WTC11 (cell line): ENCODE measurements around the gene ASCC1. TPM values are rescaled to one million over a fixed set of nuclear protein-coding genes. Genes with fewer than 3 reads are reported as not detected.

Experiments
- ATAC-seq: fragments of 200-7000 bp; cut with Tn5 transposase; 2 replicates; pipeline ENCODE4 v1.10.0; 2021; ENCODE audit warnings: mild to moderate bottlenecking, moderate library complexity
- CTCF ChIA-PET: fragments of 300-600 bp; sonication (Branson Sonifier 250); formaldehyde crosslinking; loops from one replicate; lab custom pipeline; 2021; ENCODE audit warnings: antibody characterized with exemption; lab: Charles Lee
- POLR2A ChIA-PET: fragments of 350-600 bp; sonication (Branson Sonifier 250); formaldehyde crosslinking; loops from one replicate; lab custom pipeline; 2021; ENCODE audit warnings: antibody characterized with exemption; lab: Charles Lee
- DNase-seq: peaks from one replicate; pipeline ENCODE4 v3.0.0; 2021; ENCODE audit warnings: low spot score
- H3K27ac Mint-ChIP-seq: 2 replicates; pipeline ENCODE4 v1.8.0; 2021; ENCODE audit warnings: mixed read lengths
- H3K27me3 Mint-ChIP-seq: 2 replicates; pipeline ENCODE4 v1.8.0; 2021; ENCODE audit warnings: low read depth, mild to moderate bottlenecking, moderate library complexity, mixed read lengths
- H3K36me3 Mint-ChIP-seq: 2 replicates; pipeline ENCODE4 v1.8.0; 2021; ENCODE audit warnings: mixed read lengths
- H3K4me1 Mint-ChIP-seq: 2 replicates; pipeline ENCODE4 v1.8.0; 2022; ENCODE audit warnings: mixed read lengths
- H3K4me3 Mint-ChIP-seq: 2 replicates; pipeline ENCODE4 v1.8.0; 2021; ENCODE audit warnings: mild to moderate bottlenecking, moderate library complexity, mixed read lengths
- H3K9me3 Mint-ChIP-seq: 2 replicates; pipeline ENCODE4 v1.8.0; 2021; ENCODE audit warnings: mixed read lengths
- ESRRA ChIP-seq: sonication (generic); formaldehyde crosslinking; IDR thresholded peaks from 2 replicates; pipeline ENCODE4 v1.8.1; 2022; ENCODE audit warnings: mild to moderate bottlenecking, missing genetic modification reagents, borderline replicate concordance
- ETV6 ChIP-seq: sonication (generic); formaldehyde crosslinking; IDR thresholded peaks from 2 replicates; pipeline ENCODE4 v1.8.1; 2022; ENCODE audit warnings: mild to moderate bottlenecking, missing genetic modification reagents
- FOXJ3 ChIP-seq: sonication (generic); formaldehyde crosslinking; IDR thresholded peaks from 2 replicates; pipeline ENCODE4 v1.9.0; 2021; ENCODE audit warnings: missing genetic modification reagents, mild to moderate bottlenecking, borderline replicate concordance
- GABPB1 ChIP-seq: sonication (generic); formaldehyde crosslinking; IDR thresholded peaks from 2 replicates; pipeline ENCODE4 v1.8.1; 2023; ENCODE audit warnings: mild to moderate bottlenecking, missing genetic modification reagents
- IRF2 ChIP-seq: sonication (generic); formaldehyde crosslinking; IDR thresholded peaks from 2 replicates; pipeline ENCODE4 v1.8.0; 2022; ENCODE audit warnings: low read depth, missing genetic modification reagents, borderline replicate concordance
- KAT7 ChIP-seq: sonication (generic); formaldehyde crosslinking; IDR thresholded peaks from 2 replicates; pipeline ENCODE4 v1.8.1; 2023; ENCODE audit warnings: missing genetic modification reagents, mild to moderate bottlenecking, borderline replicate concordance
- NR1H2 ChIP-seq: sonication (generic); formaldehyde crosslinking; IDR thresholded peaks from 2 replicates; pipeline ENCODE4 v1.9.0; 2021; ENCODE audit warnings: mild to moderate bottlenecking, moderate library complexity, missing genetic modification reagents
- SMAD3 ChIP-seq: sonication (generic); formaldehyde crosslinking; IDR thresholded peaks from 2 replicates; pipeline ENCODE4 v1.8.0; 2022; ENCODE audit warnings: missing genetic modification reagents, mild to moderate bottlenecking, borderline replicate concordance
- SMAD4 ChIP-seq: sonication (generic); formaldehyde crosslinking; IDR thresholded peaks from 2 replicates; pipeline ENCODE4 v1.8.0; 2022; ENCODE audit warnings: mild to moderate bottlenecking, missing genetic modification reagents
- SP1 ChIP-seq: sonication (generic); formaldehyde crosslinking; conservative IDR thresholded peaks from 2 replicates; pipeline ENCODE4 v1.8.1; 2022; ENCODE audit warnings: missing genetic modification reagents
- ZNF138 ChIP-seq: sonication (generic); formaldehyde crosslinking; conservative IDR thresholded peaks from 2 replicates; pipeline ENCODE4 v1.8.1; 2022; ENCODE audit warnings: mild to moderate bottlenecking, moderate library complexity, missing genetic modification reagents
- ZNF263 ChIP-seq: sonication (generic); formaldehyde crosslinking; IDR thresholded peaks from 2 replicates; pipeline ENCODE4 v1.8.1; 2022; ENCODE audit warnings: low read depth, mild to moderate bottlenecking, moderate library complexity, missing genetic modification reagents
- ZNF396 ChIP-seq: fragments of 250-450 bp; sonication (Bioruptor Pico); IDR thresholded peaks from 2 replicates; pipeline ENCODE4 v1.8.0; 2021; ENCODE audit warnings: mild to moderate bottlenecking, moderate library complexity, borderline replicate concordance
- total RNA-seq: library from RNA; stranded (reverse); gene quantifications from 3 replicates; pipeline ENCODE4 v1.2.3, GENCODE V29; 2021
- TF ChIP-seq, protein P1 (sequence below): sonication (generic); formaldehyde crosslinking; IDR thresholded peaks from 2 replicates; pipeline ENCODE4 v1.8.1; 2023; ENCODE audit warnings: mild to moderate bottlenecking, missing genetic modification reagents, borderline replicate concordance
- TF ChIP-seq, protein P2 (sequence below): sonication (generic); formaldehyde crosslinking; IDR thresholded peaks from 2 replicates; pipeline ENCODE4 v1.8.0; 2022; ENCODE audit warnings: mild to moderate bottlenecking, missing genetic modification reagents
- TF ChIP-seq, protein P3 (sequence below): sonication (generic); formaldehyde crosslinking; conservative IDR thresholded peaks from 2 replicates; pipeline ENCODE4 v1.8.1; 2022; ENCODE audit warnings: mild to moderate bottlenecking, missing genetic modification reagents
- TF ChIP-seq, protein P4 (sequence below): sonication (generic); formaldehyde crosslinking; IDR thresholded peaks from 2 replicates; pipeline ENCODE4 v1.8.0; 2022; ENCODE audit warnings: mild to moderate bottlenecking, missing genetic modification reagents
- TF ChIP-seq, protein P5 (sequence below): fragments of 250-450 bp; sonication (Bioruptor Pico); IDR thresholded peaks from 2 replicates; pipeline ENCODE4 v2.1.2; 2022; ENCODE audit warnings: mild to moderate bottlenecking, moderate library complexity
- TF ChIP-seq, protein P6 (sequence below): sonication (generic); formaldehyde crosslinking; IDR thresholded peaks from 2 replicates; pipeline ENCODE4 v1.8.0; 2022; ENCODE audit warnings: mild to moderate bottlenecking, missing genetic modification reagents

Gene ASCC1
- total RNA-seq, 1 experiment from 2014 or later, result 30.4 TPM

DNA sequence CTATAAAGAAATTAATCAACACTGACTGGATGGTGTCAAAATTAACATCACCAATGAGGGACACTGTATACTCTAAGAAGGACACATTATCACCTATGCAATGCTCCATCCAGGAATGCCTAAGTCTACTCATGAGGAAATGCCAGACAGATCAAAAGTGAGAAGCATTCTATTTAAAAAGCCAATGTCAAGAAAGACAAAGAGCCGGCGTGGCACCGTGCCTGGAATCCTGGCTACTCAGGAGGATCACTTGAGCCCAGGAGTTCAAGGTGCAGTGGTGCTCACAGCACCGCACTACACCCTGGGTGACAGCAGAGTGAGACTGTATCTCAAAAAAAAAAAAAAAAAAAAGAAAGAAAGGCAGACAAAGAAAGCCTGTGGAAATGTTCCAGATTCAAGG lies 45.8 kb downstream of the ASCC1 start (continued):
- TF ChIP-seq, protein P1, sequence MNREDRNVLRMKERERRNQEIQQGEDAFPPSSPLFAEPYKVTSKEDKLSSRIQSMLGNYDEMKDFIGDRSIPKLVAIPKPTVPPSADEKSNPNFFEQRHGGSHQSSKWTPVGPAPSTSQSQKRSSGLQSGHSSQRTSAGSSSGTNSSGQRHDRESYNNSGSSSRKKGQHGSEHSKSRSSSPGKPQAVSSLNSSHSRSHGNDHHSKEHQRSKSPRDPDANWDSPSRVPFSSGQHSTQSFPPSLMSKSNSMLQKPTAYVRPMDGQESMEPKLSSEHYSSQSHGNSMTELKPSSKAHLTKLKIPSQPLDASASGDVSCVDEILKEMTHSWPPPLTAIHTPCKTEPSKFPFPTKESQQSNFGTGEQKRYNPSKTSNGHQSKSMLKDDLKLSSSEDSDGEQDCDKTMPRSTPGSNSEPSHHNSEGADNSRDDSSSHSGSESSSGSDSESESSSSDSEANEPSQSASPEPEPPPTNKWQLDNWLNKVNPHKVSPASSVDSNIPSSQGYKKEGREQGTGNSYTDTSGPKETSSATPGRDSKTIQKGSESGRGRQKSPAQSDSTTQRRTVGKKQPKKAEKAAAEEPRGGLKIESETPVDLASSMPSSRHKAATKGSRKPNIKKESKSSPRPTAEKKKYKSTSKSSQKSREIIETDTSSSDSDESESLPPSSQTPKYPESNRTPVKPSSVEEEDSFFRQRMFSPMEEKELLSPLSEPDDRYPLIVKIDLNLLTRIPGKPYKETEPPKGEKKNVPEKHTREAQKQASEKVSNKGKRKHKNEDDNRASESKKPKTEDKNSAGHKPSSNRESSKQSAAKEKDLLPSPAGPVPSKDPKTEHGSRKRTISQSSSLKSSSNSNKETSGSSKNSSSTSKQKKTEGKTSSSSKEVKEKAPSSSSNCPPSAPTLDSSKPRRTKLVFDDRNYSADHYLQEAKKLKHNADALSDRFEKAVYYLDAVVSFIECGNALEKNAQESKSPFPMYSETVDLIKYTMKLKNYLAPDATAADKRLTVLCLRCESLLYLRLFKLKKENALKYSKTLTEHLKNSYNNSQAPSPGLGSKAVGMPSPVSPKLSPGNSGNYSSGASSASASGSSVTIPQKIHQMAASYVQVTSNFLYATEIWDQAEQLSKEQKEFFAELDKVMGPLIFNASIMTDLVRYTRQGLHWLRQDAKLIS (CRISPR knock-in tag), result no peak
- TF ChIP-seq SP1 (CRISPR knock-in tag), result no peak
- no peak for TF ChIP-seq NR1H2 (CRISPR knock-in tag)

DNA sequence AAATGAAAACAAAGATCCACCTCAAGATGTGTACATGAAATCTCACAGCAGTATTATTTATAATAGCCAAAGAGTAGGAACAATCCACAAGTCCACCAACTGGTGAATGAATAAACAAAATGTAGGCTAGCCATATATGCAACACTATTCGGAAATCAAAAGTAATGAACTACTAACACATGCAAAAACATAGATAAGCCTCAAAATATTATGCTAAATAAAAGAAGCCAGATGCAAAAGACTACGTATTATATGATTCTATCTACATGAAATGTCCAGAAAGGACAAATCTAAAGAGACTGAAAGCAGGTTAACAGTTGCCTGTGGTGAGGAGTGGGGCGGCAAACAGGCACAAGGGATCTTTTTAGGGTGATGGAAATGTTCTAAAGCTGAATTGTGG lies 49.0 kb downstream of the ASCC1 start:
- DNase-seq (no peak), ATAC-seq (no peak)
- H3K36me3 Mint-ChIP-seq, result peaks cover 3% of the 10 kb centered on the region; the same call in 1 of the 2 replicates
- H3K27ac Mint-ChIP-seq, result no peak overlapping the region
- TF ChIP-seq, protein P2, sequence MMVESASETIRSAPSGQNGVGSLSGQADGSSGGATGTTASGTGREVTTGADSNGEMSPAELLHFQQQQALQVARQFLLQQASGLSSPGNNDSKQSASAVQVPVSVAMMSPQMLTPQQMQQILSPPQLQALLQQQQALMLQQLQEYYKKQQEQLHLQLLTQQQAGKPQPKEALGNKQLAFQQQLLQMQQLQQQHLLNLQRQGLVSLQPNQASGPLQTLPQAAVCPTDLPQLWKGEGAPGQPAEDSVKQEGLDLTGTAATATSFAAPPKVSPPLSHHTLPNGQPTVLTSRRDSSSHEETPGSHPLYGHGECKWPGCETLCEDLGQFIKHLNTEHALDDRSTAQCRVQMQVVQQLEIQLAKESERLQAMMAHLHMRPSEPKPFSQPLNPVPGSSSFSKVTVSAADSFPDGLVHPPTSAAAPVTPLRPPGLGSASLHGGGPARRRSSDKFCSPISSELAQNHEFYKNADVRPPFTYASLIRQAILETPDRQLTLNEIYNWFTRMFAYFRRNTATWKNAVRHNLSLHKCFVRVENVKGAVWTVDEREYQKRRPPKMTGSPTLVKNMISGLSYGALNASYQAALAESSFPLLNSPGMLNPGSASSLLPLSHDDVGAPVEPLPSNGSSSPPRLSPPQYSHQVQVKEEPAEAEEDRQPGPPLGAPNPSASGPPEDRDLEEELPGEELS (CRISPR knock-in tag), result no peak
- TF ChIP-seq, protein P3, sequence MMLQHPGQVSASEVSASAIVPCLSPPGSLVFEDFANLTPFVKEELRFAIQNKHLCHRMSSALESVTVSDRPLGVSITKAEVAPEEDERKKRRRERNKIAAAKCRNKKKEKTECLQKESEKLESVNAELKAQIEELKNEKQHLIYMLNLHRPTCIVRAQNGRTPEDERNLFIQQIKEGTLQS (CRISPR knock-in tag), result no peak
- TF ChIP-seq ZNF263 (CRISPR knock-in tag) (no peak), ETV6 (CRISPR knock-in tag) (no peak), GABPB1 (CRISPR knock-in tag) (no peak), ESRRA (no peak), SMAD4 (no peak), KAT7 (no peak), ZNF396 (CRISPR knock-in tag) (no peak), ZNF138 (no peak), SMAD3 (CRISPR knock-in tag) (no peak), FOXJ3 (CRISPR knock-in tag) (no peak), IRF2 (no peak), SP1 (CRISPR knock-in tag) (no peak)
- TF ChIP-seq, protein P4, sequence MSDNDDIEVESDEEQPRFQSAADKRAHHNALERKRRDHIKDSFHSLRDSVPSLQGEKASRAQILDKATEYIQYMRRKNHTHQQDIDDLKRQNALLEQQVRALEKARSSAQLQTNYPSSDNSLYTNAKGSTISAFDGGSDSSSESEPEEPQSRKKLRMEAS (CRISPR knock-in tag), result no peak
- TF ChIP-seq, protein P5, sequence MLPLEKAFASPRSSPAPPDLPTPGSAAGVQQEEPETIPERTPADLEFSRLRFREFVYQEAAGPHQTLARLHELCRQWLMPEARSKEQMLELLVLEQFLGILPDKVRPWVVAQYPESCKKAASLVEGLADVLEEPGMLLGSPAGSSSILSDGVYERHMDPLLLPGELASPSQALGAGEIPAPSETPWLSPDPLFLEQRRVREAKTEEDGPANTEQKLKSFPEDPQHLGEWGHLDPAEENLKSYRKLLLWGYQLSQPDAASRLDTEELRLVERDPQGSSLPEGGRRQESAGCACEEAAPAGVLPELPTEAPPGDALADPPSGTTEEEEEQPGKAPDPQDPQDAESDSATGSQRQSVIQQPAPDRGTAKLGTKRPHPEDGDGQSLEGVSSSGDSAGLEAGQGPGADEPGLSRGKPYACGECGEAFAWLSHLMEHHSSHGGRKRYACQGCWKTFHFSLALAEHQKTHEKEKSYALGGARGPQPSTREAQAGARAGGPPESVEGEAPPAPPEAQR (CRISPR knock-in tag), result no peak
- TF ChIP-seq, protein P6, sequence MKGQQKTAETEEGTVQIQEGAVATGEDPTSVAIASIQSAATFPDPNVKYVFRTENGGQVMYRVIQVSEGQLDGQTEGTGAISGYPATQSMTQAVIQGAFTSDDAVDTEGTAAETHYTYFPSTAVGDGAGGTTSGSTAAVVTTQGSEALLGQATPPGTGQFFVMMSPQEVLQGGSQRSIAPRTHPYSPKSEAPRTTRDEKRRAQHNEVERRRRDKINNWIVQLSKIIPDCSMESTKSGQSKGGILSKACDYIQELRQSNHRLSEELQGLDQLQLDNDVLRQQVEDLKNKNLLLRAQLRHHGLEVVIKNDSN (CRISPR knock-in tag), result no peak
- ChIA-PET POLR2A (no interaction called here), CTCF (no interaction called here)
- H3K9me3 Mint-ChIP-seq, result no peaks in the 10 kb centered on the region
- H3K4me3 Mint-ChIP-seq, result no peak overlapping the region
- H3K4me1 Mint-ChIP-seq, result no peaks in the 10 kb centered on the region
- H3K27me3 Mint-ChIP-seq, result no peaks in the 10 kb centered on the region
